K562 (cell line): ENCODE results near the gene CCL24. TPM values are rescaled to one million over a fixed set of nuclear protein-coding genes. Genes with fewer than 3 reads are reported as not detected.

Experiments
- ADNP ChIP-seq: fragments of 200-800 bp; sonication (Bioruptor generic); IDR thresholded peaks from 2 replicates; pipeline ENCODE4 v1.6.1; 2016; ENCODE audit warnings: missing genetic modification characterization, missing compliant biosample characterization
- ARID2 ChIP-seq: fragments of 450-650 bp; IDR thresholded peaks from 2 replicates; pipeline ENCODE4 v1.6.1; 2017; ENCODE audit warnings: antibody characterized with exemption, mild to moderate bottlenecking
- ATF4 ChIP-seq: fragments of 450-650 bp; formaldehyde crosslinking; IDR thresholded peaks from 2 replicates; pipeline ENCODE4 v1.4.0; 2022; ENCODE audit warnings: mild to moderate bottlenecking, moderate library complexity
- DACH1 ChIP-seq: fragments of 450-650 bp; IDR thresholded peaks from 2 replicates; pipeline ENCODE4 v1.6.1; 2018; ENCODE audit not compliant: partially characterized antibody
- ETS2 ChIP-seq: IDR thresholded peaks from 2 replicates; pipeline ENCODE4 v1.6.1; 2016; ENCODE audit warnings: borderline replicate concordance, missing genetic modification characterization, mild to moderate bottlenecking, moderate library complexity, missing compliant biosample characterization; ENCODE audit not compliant: poor library complexity, severe bottlenecking
- ETV1 ChIP-seq: fragments of 450-650 bp; conservative IDR thresholded peaks from 2 replicates; pipeline ENCODE4 v1.6.1; 2016; ENCODE audit warnings: missing genetic modification characterization, control low read depth, low read depth, missing compliant biosample characterization
- FOXJ2 ChIP-seq: fragments of 200-800 bp; sonication (Bioruptor generic); IDR thresholded peaks from 2 replicates; pipeline ENCODE4 v1.6.1; 2016; ENCODE audit warnings: missing genetic modification characterization, missing compliant biosample characterization
- HSF4 ChIP-seq: fragments of 250-450 bp; sonication (Bioruptor Pico); IDR thresholded peaks from 2 replicates; pipeline ENCODE4 v2.1.2; 2022; ENCODE audit warnings: mild to moderate bottlenecking, moderate library complexity, borderline replicate concordance
- KLF1 ChIP-seq: fragments of 450-650 bp; IDR thresholded peaks from 2 replicates; pipeline ENCODE4 v1.6.1; 2016; ENCODE audit warnings: missing genetic modification characterization, missing compliant biosample characterization
- MTA3 ChIP-seq: fragments of 450-650 bp; formaldehyde crosslinking; IDR thresholded peaks from 2 replicates; pipeline ENCODE4 v1.6.1; 2017; ENCODE audit warnings: mild to moderate bottlenecking, borderline replicate concordance
- NBN ChIP-seq: fragments of 450-650 bp; IDR thresholded peaks from 2 replicates; pipeline ENCODE4 v1.6.1; 2016; ENCODE audit warnings: low read depth, mild to moderate bottlenecking
- NCOA2 ChIP-seq, 2 experiments: fragments of 450-650 bp; IDR thresholded peaks; 2 replicates each; pipeline ENCODE4 v1.6.1; 2018; ENCODE audit warnings: mild to moderate bottlenecking in 2 of 2, moderate library complexity in 1 of 2; ENCODE audit not compliant: partially characterized antibody in 2 of 2
- PTBP1 ChIP-seq: fragments of 200-400 bp; formaldehyde crosslinking; IDR thresholded peaks from 2 replicates; pipeline ENCODE4 v1.6.1; 2017; ENCODE audit warnings: low read depth, low read length
- RFX1 ChIP-seq: fragments of 450-650 bp; IDR thresholded peaks from 2 replicates; pipeline ENCODE4 v1.6.1; 2016; ENCODE audit warnings: mild to moderate bottlenecking, moderate library complexity
- SMAD2 ChIP-seq: fragments of 150-350 bp; IDR thresholded peaks from 2 replicates; pipeline ENCODE4 v1.6.1; 2014; ENCODE audit warnings: low read depth, mild to moderate bottlenecking, low read length
- SUPT5H ChIP-seq: fragments of 450-650 bp; IDR thresholded peaks from 2 replicates; pipeline ENCODE4 v1.6.1; 2016
- TBL1XR1 ChIP-seq, 2 experiments: IDR thresholded peaks; 2 replicates each; pipeline ENCODE4 v1.6.1; 2012; ENCODE audit warnings: improper control_type of control experiment in 2 of 2, low read length in 2 of 2, mild to moderate bottlenecking in 1 of 2
- ZC3H8 ChIP-seq: fragments of 450-650 bp; IDR thresholded peaks from 2 replicates; pipeline ENCODE4 v1.6.1; 2017
- ZNF253 ChIP-seq: fragments of 250-450 bp; sonication (Bioruptor Pico); conservative IDR thresholded peaks from 2 replicates; pipeline ENCODE4 v1.6.1; 2021; ENCODE audit warnings: mild to moderate bottlenecking
- ZNF316 ChIP-seq: fragments of 450-650 bp; IDR thresholded peaks from 2 replicates; pipeline ENCODE4 v1.6.1; 2016
- ZSCAN29 ChIP-seq: fragments of 450-650 bp; IDR thresholded peaks from 2 replicates; pipeline ENCODE4 v1.6.1; 2017
- polyA plus RNA-seq, 8 experiments: library from polyadenylated mRNA; depleted of rRNA in 4 of 8; stranded (reverse) in 5 of 8; unstranded in 3 of 8; fragments of >200 nt; fragmentation: Nextera tagmentation in 2 of 8; fragmentation: Illumina TruSeq in 1 of 8; extraction: Ambion mirVana in 2 of 8; extraction: Trizol in 1 of 8; gene quantifications; 2 replicates each; pipeline versions ENCODE4 v1.2.1 to v1.2.3, GENCODE V29; 2011 to 2014; ENCODE audit warnings: inconsistent platforms in 1 of 8, missing spikeins in 1 of 8
- total RNA-seq, 7 experiments: library from RNA; depleted of rRNA in 6 of 7; stranded (reverse); fragments of >200 nt in 6 of 7; fragmentation: Illumina TruSeq in 2 of 7; extraction: Trizol in 2 of 7; gene quantifications; 2 replicates each; pipeline versions ENCODE4 v1.2.1 to v1.2.3, GENCODE V29; 2011 to 2021; ENCODE audit warnings: low replicate concordance in 1 of 7
- TF ChIP-seq, protein P1 (sequence below): IDR thresholded peaks from 2 replicates; pipeline ENCODE4 v1.6.1; 2014; ENCODE audit warnings: antibody characterized with exemption
- TF ChIP-seq, protein P2 (sequence below): sonication (generic); formaldehyde crosslinking; IDR thresholded peaks from 2 replicates; pipeline ENCODE4 v1.8.1; 2023; ENCODE audit warnings: mild to moderate bottlenecking, missing genetic modification reagents
- TF ChIP-seq, protein P3 (sequence below): sonication (generic); formaldehyde crosslinking; IDR thresholded peaks from 2 replicates; pipeline ENCODE4 v1.9.0; 2022; ENCODE audit warnings: mild to moderate bottlenecking, missing genetic modification reagents
- TF ChIP-seq, protein P4 (sequence below): sonication (generic); formaldehyde crosslinking; IDR thresholded peaks from 2 replicates; pipeline ENCODE4 v1.8.0; 2022; ENCODE audit warnings: mild to moderate bottlenecking, low read depth, missing genetic modification reagents

The CCL24 gene
- total and polyA plus RNA-seq, 9 of the 15 experiments (the other 6 are each of a cell fraction or from before 2014, with no cell fraction given) = 0.45 to 3.6 (median 0.95) TPM; not detected in 1

DNA sequence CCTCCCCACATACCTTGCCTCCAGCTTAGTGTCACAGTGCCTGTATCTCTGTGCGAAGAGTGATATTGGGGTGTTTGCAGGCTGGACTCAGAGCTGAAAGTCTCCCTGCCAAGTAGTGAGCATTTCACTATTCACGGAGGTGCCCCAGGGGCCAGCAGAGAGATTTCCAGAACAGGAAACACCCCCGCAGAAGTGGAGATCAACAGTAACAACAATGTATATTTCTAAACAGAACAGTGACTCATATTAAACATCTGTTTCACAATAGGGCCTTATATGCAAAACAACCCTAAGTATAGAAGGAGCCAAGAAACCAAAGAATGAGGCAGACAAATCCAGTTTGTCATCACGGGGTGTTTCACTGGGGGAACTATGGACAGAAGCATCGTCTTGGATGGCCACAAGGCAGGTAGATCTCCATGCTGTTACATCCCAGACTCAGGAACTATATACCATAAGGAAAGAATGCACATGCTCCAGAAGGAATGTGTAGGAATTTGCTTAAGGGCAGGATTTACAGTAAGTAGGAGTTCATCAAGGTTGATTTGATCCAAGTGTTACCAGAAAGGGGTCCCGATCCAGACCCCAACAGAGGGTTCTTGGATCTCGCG, 29.3 kb upstream of the CCL24 start (continued):
- TF ChIP-seq NCOA2 (IDR thresholded peaks at IDR 0.05; ENCODE audit: partially characterized antibody in 2 of 2) (no peak), MTA3 (peak; percentile 65; the same call in 1 of the 2 replicates), ZSCAN29 (no peak), ETS2 (no peak), PTBP1 (no peak), SMAD2 (no peak), HSF4 (CRISPR knock-in tag) (no peak), RFX1 (no peak), TBL1XR1 (IDR thresholded peaks at IDR 0.05; ENCODE audit: low read length in 2 of 2) (no peak; a peak in 1 of 4 replicates), ZNF316 (no peak), ZC3H8 (peak; percentile 43; the same call in 1 of the 2 replicates), ETV1 (peak; percentile 34; the same call in 1 of the 2 replicates), NBN (no peak), DACH1 (peak; percentile 62), ADNP (tag) (no peak), ZNF253 (CRISPR knock-in tag) (no peak), ATF4 (CRISPR knock-in tag) (no peak), FOXJ2 (tag) (0 out of 2 replicates have a peak, but pooled peaks have one; percentile 31), SUPT5H (peak; percentile 79), ARID2 (no peak), KLF1 (tag) (0 out of 2 replicates have a peak, but pooled peaks have one; percentile 38)
- TF ChIP-seq, protein P1, sequence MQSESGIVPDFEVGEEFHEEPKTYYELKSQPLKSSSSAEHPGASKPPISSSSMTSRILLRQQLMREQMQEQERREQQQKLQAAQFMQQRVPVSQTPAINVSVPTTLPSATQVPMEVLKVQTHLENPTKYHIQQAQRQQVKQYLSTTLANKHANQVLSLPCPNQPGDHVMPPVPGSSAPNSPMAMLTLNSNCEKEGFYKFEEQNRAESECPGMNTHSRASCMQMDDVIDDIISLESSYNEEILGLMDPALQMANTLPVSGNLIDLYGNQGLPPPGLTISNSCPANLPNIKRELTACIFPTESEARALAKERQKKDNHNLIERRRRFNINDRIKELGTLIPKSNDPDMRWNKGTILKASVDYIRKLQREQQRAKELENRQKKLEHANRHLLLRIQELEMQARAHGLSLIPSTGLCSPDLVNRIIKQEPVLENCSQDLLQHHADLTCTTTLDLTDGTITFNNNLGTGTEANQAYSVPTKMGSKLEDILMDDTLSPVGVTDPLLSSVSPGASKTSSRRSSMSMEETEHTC = no peak
- TF ChIP-seq, protein P2, sequence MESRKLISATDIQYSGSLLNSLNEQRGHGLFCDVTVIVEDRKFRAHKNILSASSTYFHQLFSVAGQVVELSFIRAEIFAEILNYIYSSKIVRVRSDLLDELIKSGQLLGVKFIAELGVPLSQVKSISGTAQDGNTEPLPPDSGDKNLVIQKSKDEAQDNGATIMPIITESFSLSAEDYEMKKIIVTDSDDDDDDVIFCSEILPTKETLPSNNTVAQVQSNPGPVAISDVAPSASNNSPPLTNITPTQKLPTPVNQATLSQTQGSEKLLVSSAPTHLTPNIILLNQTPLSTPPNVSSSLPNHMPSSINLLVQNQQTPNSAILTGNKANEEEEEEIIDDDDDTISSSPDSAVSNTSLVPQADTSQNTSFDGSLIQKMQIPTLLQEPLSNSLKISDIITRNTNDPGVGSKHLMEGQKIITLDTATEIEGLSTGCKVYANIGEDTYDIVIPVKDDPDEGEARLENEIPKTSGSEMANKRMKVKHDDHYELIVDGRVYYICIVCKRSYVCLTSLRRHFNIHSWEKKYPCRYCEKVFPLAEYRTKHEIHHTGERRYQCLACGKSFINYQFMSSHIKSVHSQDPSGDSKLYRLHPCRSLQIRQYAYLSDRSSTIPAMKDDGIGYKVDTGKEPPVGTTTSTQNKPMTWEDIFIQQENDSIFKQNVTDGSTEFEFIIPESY (CRISPR knock-in tag) = no peak
- TF ChIP-seq, protein P3, sequence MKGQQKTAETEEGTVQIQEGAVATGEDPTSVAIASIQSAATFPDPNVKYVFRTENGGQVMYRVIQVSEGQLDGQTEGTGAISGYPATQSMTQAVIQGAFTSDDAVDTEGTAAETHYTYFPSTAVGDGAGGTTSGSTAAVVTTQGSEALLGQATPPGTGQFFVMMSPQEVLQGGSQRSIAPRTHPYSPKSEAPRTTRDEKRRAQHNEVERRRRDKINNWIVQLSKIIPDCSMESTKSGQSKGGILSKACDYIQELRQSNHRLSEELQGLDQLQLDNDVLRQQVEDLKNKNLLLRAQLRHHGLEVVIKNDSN (CRISPR knock-in tag) = no peak
- TF ChIP-seq, protein P4, sequence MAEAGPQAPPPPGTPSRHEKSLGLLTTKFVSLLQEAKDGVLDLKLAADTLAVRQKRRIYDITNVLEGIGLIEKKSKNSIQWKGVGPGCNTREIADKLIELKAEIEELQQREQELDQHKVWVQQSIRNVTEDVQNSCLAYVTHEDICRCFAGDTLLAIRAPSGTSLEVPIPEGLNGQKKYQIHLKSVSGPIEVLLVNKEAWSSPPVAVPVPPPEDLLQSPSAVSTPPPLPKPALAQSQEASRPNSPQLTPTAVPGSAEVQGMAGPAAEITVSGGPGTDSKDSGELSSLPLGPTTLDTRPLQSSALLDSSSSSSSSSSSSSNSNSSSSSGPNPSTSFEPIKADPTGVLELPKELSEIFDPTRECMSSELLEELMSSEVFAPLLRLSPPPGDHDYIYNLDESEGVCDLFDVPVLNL (CRISPR knock-in tag) = no peak
